G401 (cell line): ENCODE measurements around the gene NOL7. TPM values are rescaled to one million over a fixed set of nuclear protein-coding genes. Genes with fewer than 3 reads are reported as not detected.

Experiments
- DNase-seq: peaks from one replicate; pipeline ENCODE4 v3.0.0-alpha.2; 2015; ENCODE audit warnings: low spot score
- in situ Hi-C: cut with HindIII; loops from 2 replicates; pipeline ENCODE4 v1.10.0; 2016; ENCODE audit warnings: low sequenced_read_pairs, mixed read lengths
- total RNA-seq: library from RNA; depleted of rRNA; stranded (reverse); fragments of >200 nt; shearing (Covaris generic); gene quantifications from 2 replicates; pipeline ENCODE4 v1.2.3, GENCODE V29; 2014

Gene NOL7
- total RNA-seq, 1 experiment from 2014 or later, result 114 TPM

DNA sequence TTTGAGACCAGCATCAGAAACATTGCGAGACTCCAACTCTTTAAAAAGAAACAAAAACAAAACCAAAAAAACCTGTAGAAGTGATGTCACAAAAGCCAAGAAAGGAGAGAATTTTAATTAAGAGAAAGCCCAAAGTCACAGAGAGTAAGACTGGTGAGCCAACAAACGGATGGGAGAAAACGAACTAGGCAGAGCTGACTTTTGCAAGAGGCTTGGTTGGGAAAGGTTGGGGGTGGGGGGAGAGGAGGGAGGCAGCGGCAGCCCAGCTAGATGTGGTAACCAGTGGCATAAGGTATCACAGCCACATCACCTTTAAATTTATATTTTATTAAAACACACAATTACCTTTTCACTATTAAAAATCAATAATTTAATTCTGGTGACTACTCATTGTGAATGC is 23.5 kb downstream of the NOL7 start:
- in situ Hi-C loops, result no loop called here
- DNase-seq, result no peak

- in situ Hi-C loops, result no loop called here
- no peak for DNase-seq
Observed at GRCh38 chr6:13641315-13641714, 26.2 kb downstream of the NOL7 start.

DNA sequence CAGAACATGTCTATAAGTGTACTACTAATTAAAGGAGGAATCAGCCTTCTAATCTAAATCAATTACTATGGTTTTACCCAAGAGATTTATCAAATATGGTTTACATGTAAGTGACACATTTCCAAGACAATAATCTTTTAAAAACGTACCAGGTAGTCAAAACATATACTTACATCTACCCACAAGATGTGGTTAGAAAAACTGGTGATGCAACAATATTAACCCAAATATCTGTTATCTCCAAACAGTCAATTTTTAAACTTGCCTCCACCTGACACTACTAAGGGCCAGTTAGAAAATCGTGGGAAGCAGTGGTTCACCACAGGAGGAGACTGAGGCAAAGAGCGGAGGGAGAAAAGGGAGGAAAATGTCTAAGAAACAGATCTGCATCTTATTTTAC is 28.0 kb downstream of the NOL7 start:
- DNase-seq, result no peak
- in situ Hi-C loops, result no loop called here

DNA sequence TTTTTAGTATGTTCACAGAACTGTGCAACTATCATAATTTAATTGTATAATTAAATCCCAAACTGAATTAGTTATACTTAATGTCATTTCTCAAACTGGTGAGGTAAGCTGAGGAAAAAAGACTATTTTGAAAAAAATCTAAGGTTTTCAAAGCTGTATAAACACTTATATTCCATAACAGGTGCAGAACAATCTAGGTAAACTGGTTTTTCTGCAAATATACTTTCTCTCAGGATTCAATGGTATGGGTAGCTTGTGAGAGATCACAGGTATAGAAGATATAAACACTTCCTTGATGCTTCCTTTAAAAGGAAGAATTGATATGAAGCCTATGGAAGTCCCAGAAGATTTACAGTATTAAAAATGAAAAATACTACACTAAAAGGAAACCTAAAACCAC is 33.7 kb downstream of the NOL7 start:
- in situ Hi-C loops, result no loop called here
- DNase-seq, result no peak

- DNase-seq, result no peak
- in situ Hi-C loops, result no loop called here
Observed at GRCh38 chr6:13649393-13649792, 34.3 kb downstream of the NOL7 start.

GRCh38 chr6:13653296-13653695 is 38.2 kb downstream of the NOL7 start:
- in situ Hi-C loops, result no loop called here
- no peak for DNase-seq

GRCh38 chr6:13654496-13654895 is 39.4 kb downstream of the NOL7 start:
- in situ Hi-C loops, result no loop called here
- DNase-seq, result no peak

DNA sequence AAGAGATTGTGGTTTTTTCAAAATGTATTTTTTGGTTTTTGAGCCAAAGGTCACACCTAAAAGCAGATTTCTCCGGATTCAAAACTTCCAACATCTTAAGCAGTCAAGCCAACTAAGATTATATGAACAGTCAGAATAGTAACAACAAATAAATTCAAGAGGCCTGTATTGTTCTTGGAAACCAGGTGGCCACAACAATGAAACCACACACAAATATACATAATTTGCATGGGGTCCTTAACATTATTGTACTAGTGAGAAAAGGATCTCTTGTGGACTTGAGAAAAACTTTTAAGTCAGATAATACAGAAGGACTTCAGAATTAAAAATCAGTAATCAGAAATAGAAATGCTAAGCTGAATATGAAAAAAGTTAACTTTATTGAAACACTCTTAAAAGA is 40.6 kb downstream of the NOL7 start:
- in situ Hi-C loops, result no loop called here
- DNase-seq, result no peak

- DNase-seq, result no peak
- in situ Hi-C loops, result no loop called here
Observed at GRCh38 chr6:13660273-13660672, 45.1 kb downstream of the NOL7 start.

GRCh38 chr6:13660893-13661292 is 45.8 kb downstream of the NOL7 start:
- DNase-seq, result no peak
- in situ Hi-C loops, result no loop called here

DNA sequence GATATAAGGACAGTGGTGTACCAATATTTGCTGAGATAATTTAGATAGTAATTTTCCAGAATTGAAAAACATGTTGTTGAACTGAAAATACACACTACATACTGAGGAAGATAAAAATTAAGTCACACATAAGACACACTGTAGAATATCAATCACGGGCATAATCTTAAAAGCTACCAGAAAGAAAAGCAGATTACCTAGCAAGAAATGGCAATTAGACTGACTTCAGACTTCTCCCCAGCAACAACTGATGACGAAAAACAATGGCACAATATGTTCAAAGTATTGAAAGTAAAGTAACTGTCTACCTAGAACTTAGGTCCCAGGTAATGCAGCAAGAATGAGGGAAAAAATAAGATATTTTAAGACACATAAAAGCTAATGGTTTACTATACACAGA is 46.5 kb downstream of the NOL7 start:
- no peak for DNase-seq
- in situ Hi-C loops, result no loop called here

GRCh38 chr6:13662651-13663334 is 47.7 kb downstream of the NOL7 start:
- DNase-seq, result no peak
- in situ Hi-C loops, result no loop called here

DNA sequence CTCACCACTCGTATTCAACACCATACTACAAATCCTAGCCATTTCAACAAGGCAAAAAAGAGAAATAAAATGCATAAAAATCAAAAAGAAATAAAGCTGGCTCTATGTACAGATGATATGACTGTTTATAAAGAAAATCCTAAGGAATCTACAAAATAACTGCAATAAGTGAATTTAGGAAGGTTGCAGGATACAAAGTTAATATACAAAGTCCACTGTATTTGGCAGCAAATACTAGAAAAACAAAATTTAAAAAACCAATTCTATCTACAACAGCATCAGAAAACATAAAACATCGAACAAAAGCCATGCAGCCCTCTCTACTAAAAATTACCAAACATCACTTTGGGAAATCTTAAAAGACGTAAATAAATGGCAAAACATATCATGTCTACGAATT is 48.9 kb downstream of the NOL7 start:
- in situ Hi-C loops, result no loop called here

GRCh38 chr6:13664703-13665352 is 49.7 kb downstream of the NOL7 start:
- DNase-seq, result no peak
- in situ Hi-C loops, result no loop called here

More for the DNA sequence above, 48.9 kb downstream of the NOL7 start:
- no peak for DNase-seq

GRCh38 chr6:13666194-13667105 is 51.3 kb downstream of the NOL7 start:
- in situ Hi-C loops, result no loop called here

DNA sequence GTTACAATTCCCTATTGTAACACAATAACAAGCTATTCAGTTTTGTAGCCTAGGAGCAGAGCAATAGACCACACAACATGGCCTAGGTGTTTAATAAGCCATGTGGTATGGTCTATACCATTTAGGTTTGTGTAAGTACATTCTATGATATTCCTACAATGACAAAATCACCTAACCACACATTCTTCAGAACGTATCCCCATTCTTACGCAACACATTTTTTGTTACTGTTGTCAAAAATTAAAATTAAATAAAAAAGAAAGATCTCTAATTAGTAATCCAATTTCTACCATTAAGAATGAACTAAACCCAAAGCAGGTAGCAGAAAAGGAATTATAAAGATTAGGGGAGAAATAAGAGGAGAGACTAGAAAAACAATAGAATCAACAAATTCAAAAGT is 52.5 kb downstream of the NOL7 start:
- in situ Hi-C loops, result no loop called here

More at GRCh38 chr6:13666194-13667105, 51.3 kb downstream of the NOL7 start:
- no peak for DNase-seq

GRCh38 chr6:13668291-13668928 is 53.3 kb downstream of the NOL7 start:
- in situ Hi-C loops, result no loop called here
- DNase-seq, result no peak

More for the DNA sequence above, 52.5 kb downstream of the NOL7 start:
- no peak for DNase-seq

DNA sequence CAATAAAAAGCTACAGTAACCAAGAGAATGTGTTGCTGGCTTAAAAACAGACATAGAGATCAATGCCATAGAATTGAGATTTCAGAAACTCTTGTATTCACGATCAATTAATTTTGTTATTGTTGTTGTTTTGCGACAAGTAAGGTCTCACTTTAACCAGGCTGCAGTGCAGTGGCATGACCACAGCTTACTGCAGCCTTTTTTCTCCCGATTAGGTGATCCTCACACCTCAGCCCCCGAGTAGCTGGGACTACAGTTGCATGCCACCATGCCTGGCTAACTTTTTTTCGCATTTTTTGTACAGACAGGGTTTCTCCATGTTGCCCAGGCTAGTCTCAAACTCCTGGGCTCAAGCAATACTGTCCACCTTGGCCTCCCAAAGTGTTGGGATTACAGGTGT is 54.3 kb downstream of the NOL7 start:
- DNase-seq, result no peak
- in situ Hi-C loops, result no loop called here
